ENCODE data around the gene ERN1. TPM values are rescaled to one million over a fixed set of nuclear protein-coding genes. Genes with fewer than 3 reads are reported as not detected.

ERN1 gene
- total RNA-seq, 1 experiment from 2014 or later = 27.5 TPM

- no peaks in the 10 kb centered on the region for H3K36me3 Mint-ChIP-seq (ENCODE audit: insufficient read depth, unreplicated experiment)
- no peaks in the 10 kb centered on the region for H3K9me3 ChIP-seq
- BruUV-seq (replicated peaks) = no TSS peak
- POLR2A ChIA-PET = interaction anchor here (0.7 kb wide), 1 partner anchor 29 kb away, joined by 4 read pairs; no protein-coding TSS in a partner anchor
- H3K4me3 ChIP-seq (ENCODE audit: low read depth, low read length) = no peak overlapping the region
- intact Hi-C loops (cut with micrococcal nuclease; ENCODE audit: unreplicated experiment) = no loop called here
- H3K27me3 ChIP-seq (replicated peaks; ENCODE audit: control insufficient read depth, insufficient read depth, low read length) = no peaks in the 10 kb centered on the region
- H3K27ac Mint-ChIP-seq (ENCODE audit: unreplicated experiment) = no peak overlapping the region
- H3K4me3 Mint-ChIP-seq (ENCODE audit: unreplicated experiment) = no peak overlapping the region
- TF ChIP-seq CTCF (IDR thresholded peaks at IDR 0.05; ENCODE audit: insufficient read depth in 1 of 2, low read depth in 1 of 2, low read length in 1 of 2, severe bottlenecking in 1 of 2, unreplicated experiment in 1 of 2) = no peak
- peaks cover 20% of the 10 kb centered on the region for H3K4me1 Mint-ChIP-seq (ENCODE audit: low read depth, unreplicated experiment)
- no peaks in the 10 kb centered on the region for H3K9me3 Mint-ChIP-seq (ENCODE audit: unreplicated experiment)
- CTCF ChIA-PET = no interaction called here
- H3K36me3 ChIP-seq (ENCODE audit: control insufficient read depth, insufficient read depth, low read length) = no peaks in the 10 kb centered on the region; the same call in 1 of the 2 replicates
- no peaks in the 10 kb centered on the region for H3K27me3 Mint-ChIP-seq (ENCODE audit: insufficient read depth, unreplicated experiment)
- DNase-seq = no peak
- H3K4me1 ChIP-seq = peaks cover 22% of the 10 kb centered on the region
These were observed 39.8 kb downstream of the ERN1 start for GRCh38 chr17:64090144-64090543.

DNA sequence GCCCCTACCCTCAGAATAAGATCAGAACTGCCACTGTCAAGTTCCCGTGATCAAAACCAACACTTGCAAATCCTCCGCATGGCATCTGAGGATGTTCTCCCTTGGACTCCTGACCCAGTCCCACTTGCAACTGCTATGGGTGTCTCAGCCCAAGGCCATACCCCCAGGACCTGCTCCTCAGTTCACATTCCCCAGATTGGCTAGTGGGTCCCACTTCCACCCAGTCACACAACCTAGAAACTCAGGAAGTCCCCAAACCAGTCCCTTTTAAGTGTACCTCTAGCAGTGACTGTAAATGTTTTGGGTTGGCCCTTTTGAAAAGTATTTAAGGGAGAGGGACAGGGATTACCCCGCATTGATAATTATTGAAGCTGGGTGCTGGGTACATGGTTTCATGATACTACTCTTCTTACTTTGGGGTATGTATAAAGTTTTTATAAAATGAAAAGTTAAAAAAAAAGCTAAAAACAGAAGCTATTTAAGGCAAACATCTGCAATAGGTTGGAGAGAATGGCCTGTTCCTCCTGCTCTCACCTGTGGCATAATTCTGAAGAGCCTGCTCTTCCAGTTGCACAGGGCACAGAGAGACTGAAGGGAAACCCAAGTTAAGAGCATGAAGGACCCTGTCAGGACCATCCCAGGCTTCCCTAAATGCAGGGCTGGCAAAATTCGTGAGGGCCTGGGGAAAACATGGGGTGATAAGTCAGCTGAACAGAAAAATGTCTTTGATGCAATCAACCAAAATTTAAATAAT is 42.5 kb downstream of the ERN1 start:
- Mint-ChIP-seq H3K4me3 (ENCODE audit: unreplicated experiment) (no peak overlapping the region), H3K27me3 (ENCODE audit: insufficient read depth, unreplicated experiment) (no peaks in the 10 kb centered on the region), H3K36me3 (ENCODE audit: insufficient read depth, unreplicated experiment) (no peaks in the 10 kb centered on the region), H3K9me3 (ENCODE audit: unreplicated experiment) (no peaks in the 10 kb centered on the region), H3K27ac (ENCODE audit: unreplicated experiment) (no peak overlapping the region), H3K4me1 (ENCODE audit: low read depth, unreplicated experiment) (peaks cover 21% of the 10 kb centered on the region)
- POLR2A ChIA-PET = no interaction called here
- Histone ChIP-seq H3K4me3 (ENCODE audit: low read depth, low read length) (no peak overlapping the region), H3K27me3 (replicated peaks; ENCODE audit: control insufficient read depth, insufficient read depth, low read length) (no peaks in the 10 kb centered on the region), H3K9me3 (no peaks in the 10 kb centered on the region), H3K4me1 (peaks cover 49% of the 10 kb centered on the region), H3K36me3 (ENCODE audit: control insufficient read depth, insufficient read depth, low read length) (no peaks in the 10 kb centered on the region)
- CTCF ChIA-PET = interaction anchor here (1.2 kb wide), 1 partner anchor 24 kb away, joined by 7 read pairs; no protein-coding TSS in a partner anchor
- intact Hi-C loops (cut with micrococcal nuclease; ENCODE audit: unreplicated experiment) = no loop called here
- TF ChIP-seq CTCF (IDR thresholded peaks at IDR 0.05; ENCODE audit: insufficient read depth in 1 of 2, low read depth in 1 of 2, low read length in 1 of 2, severe bottlenecking in 1 of 2, unreplicated experiment in 1 of 2) = no peak
- no TSS peak for BruUV-seq (replicated peaks)
- DNase-seq = no peak

GRCh38 chr17:64085650-64086005 is 44.3 kb downstream of the ERN1 start:
- BruUV-seq (replicated peaks) = no TSS peak
- Mint-ChIP-seq H3K36me3 (ENCODE audit: insufficient read depth, unreplicated experiment) (no peaks in the 10 kb centered on the region), H3K27ac (ENCODE audit: unreplicated experiment) (no peak overlapping the region), H3K4me3 (ENCODE audit: unreplicated experiment) (no peak overlapping the region), H3K27me3 (ENCODE audit: insufficient read depth, unreplicated experiment) (no peaks in the 10 kb centered on the region), H3K4me1 (ENCODE audit: low read depth, unreplicated experiment) (peaks cover 34% of the 10 kb centered on the region), H3K9me3 (ENCODE audit: unreplicated experiment) (no peaks in the 10 kb centered on the region)
- intact Hi-C loops (cut with micrococcal nuclease; ENCODE audit: unreplicated experiment) = no loop called here
- DNase-seq = no peak
- H3K4me3 ChIP-seq (ENCODE audit: low read depth, low read length) = no peak overlapping the region
- TF ChIP-seq CTCF (IDR thresholded peaks at IDR 0.05; ENCODE audit: insufficient read depth in 1 of 2, low read depth in 1 of 2, low read length in 1 of 2, severe bottlenecking in 1 of 2, unreplicated experiment in 1 of 2) = no peak
- H3K27me3 ChIP-seq (replicated peaks; ENCODE audit: control insufficient read depth, insufficient read depth, low read length) = no peaks in the 10 kb centered on the region
- peaks cover 59% of the 10 kb centered on the region for H3K4me1 ChIP-seq
- ChIA-PET CTCF (interaction anchor here (0.6 kb wide), 2 partner anchors 12 to 606 kb away, joined by 3 to 4 read pairs; no protein-coding TSS in a partner anchor), POLR2A (no interaction called here)
- H3K9me3 ChIP-seq = no peaks in the 10 kb centered on the region
- no peaks in the 10 kb centered on the region for H3K36me3 ChIP-seq (ENCODE audit: control insufficient read depth, insufficient read depth, low read length)

All from Caco-2 (cell line).